Gastrocnemius medialis (tissue), 4 donors: ENCODE data around the gene LDHB. TPM values are rescaled to one million over a fixed set of nuclear protein-coding genes. Genes with fewer than 3 reads are reported as not detected.
"Not testable (repeated sequence)": the region's sequence is repeated elsewhere in the genome, so short reads cannot be mapped to it uniquely, and the experiment has no call there.

Source experiments
- ATAC-seq, 2 donors: fragments of 150-250 bp; one replicate each; pipeline ENCODE4 v1.9.1; 2016
- DNase-seq, 2 donors: peaks; one replicate each; pipeline ENCODE4 v3.0.0-alpha.2; 2019
- H3K27ac ChIP-seq, 4 donors: fragments of 200-600 bp; sonication (generic); 1 replicate in 1 of 4; 2 replicates in 3 of 4; pipeline ENCODE4 v1.5.1; 2016 to 2018; ENCODE audit warnings: mild to moderate bottlenecking in 2 of 4, moderate library complexity in 1 of 4
- H3K27me3 ChIP-seq, 3 donors: fragments of 200-600 bp; sonication (generic) in 2 of 3; 1 replicate in 1 of 3; 2 replicates in 2 of 3; pipeline versions ENCODE4 v1.5.1 to v1.6.0; 2016 to 2019; ENCODE audit warnings: mild to moderate bottlenecking in 1 of 3, moderate library complexity in 1 of 3
- H3K36me3 ChIP-seq, 2 donors: fragments of 200-600 bp; sonication (generic) in 1 of 2; one replicate each; pipeline ENCODE4 v1.5.1; 2017 to 2018
- H3K4me1 ChIP-seq, 2 donors: fragments of 200-600 bp; sonication (generic) in 1 of 2; one replicate each; pipeline ENCODE4 v1.5.1; 2016 to 2017; ENCODE audit warnings: mild to moderate bottlenecking in 2 of 2
- H3K4me3 ChIP-seq, 4 donors: fragments of 200-600 bp; sonication (generic) in 3 of 4; 1 replicate in 1 of 4; 2 replicates in 3 of 4; pipeline ENCODE4 v1.5.1; 2016 to 2019; ENCODE audit warnings: mild to moderate bottlenecking in 2 of 4
- H3K9me3 ChIP-seq, 3 donors: fragments of 200-600 bp; sonication (generic) in 2 of 3; 1 replicate in 1 of 3; 2 replicates in 2 of 3; pipeline ENCODE4 v1.5.1; 2016 to 2019
- CTCF ChIP-seq, 5 experiments: fragments of 450-650 bp in 3 of 5; fragments of 200-600 bp in 2 of 5; sonication (generic) in 2 of 5; IDR thresholded peaks in 4 of 5; conservative IDR thresholded peaks in 1 of 5; 1 replicate in 4 of 5; 2 replicates in 1 of 5; pipeline ENCODE4 v1.5.1; 2016 to 2019; ENCODE audit warnings: antibody characterized with exemption in 5 of 5, mild to moderate bottlenecking in 3 of 5, moderate library complexity in 3 of 5
- POLR2A ChIP-seq, 2 donors: fragments of 450-650 bp; IDR thresholded peaks; one replicate each; pipeline ENCODE4 v1.6.1; 2017; ENCODE audit warnings: antibody characterized with exemption in 2 of 2, mild to moderate bottlenecking in 2 of 2, moderate library complexity in 2 of 2
- in situ Hi-C, 4 donors: fragments of 200-750 bp; cut with MboI; loops; one replicate each; pipeline versions ENCODE4 v1.15.0 to v1.8.0; 2017; ENCODE audit warnings: low sequenced_read_pairs in 4 of 4
- intact Hi-C: fragments of 100-400 bp; cut with DNase I; formaldehyde crosslinking; loops from one replicate; pipeline ENCODE4 v1.15.1; 2023; ENCODE audit warnings: low total_unique reads
- total RNA-seq, 4 donors: library from RNA; depleted of rRNA; stranded (reverse); fragments of >200 nt; gene quantifications; one replicate each; pipeline versions ENCODE4 v1.1.0 to v1.2.3, GENCODE V29; 2016

Gene LDHB
- total RNA-seq, 4 donors from 2014 or later, result 76.4 to 229 (median 125) TPM

GRCh38 chr12:21649034-21649433, 8.6 kb downstream of the LDHB start:
- TF ChIP-seq CTCF (IDR thresholded peaks at IDR 0.05 in 4 of 5, conservative IDR thresholded peaks at IDR 0.05 in 1 of 5) (no peak), POLR2A (IDR thresholded peaks at IDR 0.05) (no peak)
- no peak for ATAC-seq
- intact Hi-C loops (no loop called here), in situ Hi-C loops (no loop called here)
- Histone ChIP-seq H3K27me3 (no peaks in the 10 kb centered on the region), H3K9me3 (no peaks in the 10 kb centered on the region), H3K36me3 (peaks cover 0 to 42% of the 10 kb centered on the region in 2 donors), H3K4me1 (no peaks in the 10 kb centered on the region), H3K4me3 (no peak overlapping the region), H3K27ac (no peak overlapping the region)
- no peak for DNase-seq

DNA sequence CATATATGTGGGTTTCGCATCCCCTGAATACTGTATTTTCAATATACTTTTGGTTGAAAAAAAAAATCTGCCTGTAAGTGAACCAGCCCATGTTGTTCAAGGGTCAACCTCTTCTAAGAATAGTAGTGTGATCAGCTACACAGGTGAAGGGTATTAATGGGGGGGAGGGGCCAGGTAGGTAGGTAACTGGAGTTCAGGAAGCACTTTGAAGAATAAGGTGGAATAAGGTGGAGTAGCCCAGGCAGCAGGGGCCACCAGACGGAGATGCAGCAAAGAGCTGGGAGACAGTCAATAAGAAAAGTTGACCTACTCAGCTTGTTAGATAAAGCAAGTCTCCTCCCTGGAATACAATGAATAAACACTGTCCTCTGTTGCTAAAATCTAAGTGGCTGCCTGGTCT, 9.3 kb downstream of the LDHB start:
- Histone ChIP-seq H3K9me3 (no peaks in the 10 kb centered on the region), H3K4me3 (no peak overlapping the region), H3K4me1 (no peaks in the 10 kb centered on the region), H3K36me3 (peaks cover 0 to 48% of the 10 kb centered on the region in 2 donors), H3K27me3 (no peaks in the 10 kb centered on the region), H3K27ac (no peak overlapping the region)
- intact Hi-C loops (no loop called here), in situ Hi-C loops (no loop called here)
- DNase-seq (no peak), ATAC-seq (no peak)
- TF ChIP-seq CTCF (IDR thresholded peaks at IDR 0.05 in 4 of 5, conservative IDR thresholded peaks at IDR 0.05 in 1 of 5) (no peak), POLR2A (IDR thresholded peaks at IDR 0.05) (no peak)

DNA sequence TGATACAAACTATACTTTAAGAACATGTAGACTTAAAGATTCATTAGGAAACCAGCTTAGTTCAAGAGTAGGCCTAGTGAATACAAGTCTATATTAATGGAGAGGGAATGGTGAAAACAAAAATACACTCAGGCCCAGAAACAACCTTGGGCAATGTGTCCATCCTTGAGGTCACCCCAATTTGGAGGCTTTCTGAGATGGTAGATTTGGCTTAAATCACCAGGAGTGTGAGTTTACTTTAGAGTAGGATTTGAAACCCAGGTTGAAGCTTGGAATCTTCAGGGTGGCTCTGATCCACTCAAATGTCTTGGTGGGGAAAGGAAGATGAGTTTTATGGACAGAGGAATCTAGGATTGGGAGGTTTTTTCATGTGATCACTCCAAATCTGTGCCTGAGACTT, 10.5 kb downstream of the LDHB start:
- peaks cover 0 to 46% of the 10 kb centered on the region in 2 donors for H3K36me3 ChIP-seq
- in situ Hi-C loops, result no loop called here
- H3K9me3 ChIP-seq, result no peaks in the 10 kb centered on the region
- intact Hi-C loops, result no loop called here
- H3K27me3 ChIP-seq, result no peaks in the 10 kb centered on the region
- DNase-seq (no peak), ATAC-seq (no peak)
- no peak overlapping the region for H3K4me3 ChIP-seq
- H3K27ac ChIP-seq, result no peak overlapping the region
- TF ChIP-seq CTCF (IDR thresholded peaks at IDR 0.05 in 4 of 5, conservative IDR thresholded peaks at IDR 0.05 in 1 of 5) (no peak), POLR2A (IDR thresholded peaks at IDR 0.05) (no peak)
- H3K4me1 ChIP-seq, result no peaks in the 10 kb centered on the region

- H3K27ac ChIP-seq, H3K27me3 ChIP-seq, H3K4me3 ChIP-seq, in situ Hi-C loops, H3K9me3 ChIP-seq, intact Hi-C loops, H3K4me1 ChIP-seq, DNase-seq, ATAC-seq: not testable (repeated sequence)
- H3K36me3 ChIP-seq, result peaks cover 0 to 53% of the 10 kb centered on the region in 2 donors
These were observed 12.6 kb downstream of the LDHB start for GRCh38 chr12:21645041-21645500.

- Histone ChIP-seq H3K27me3 (no peaks in the 10 kb centered on the region), H3K9me3 (no peaks in the 10 kb centered on the region), H3K27ac (no peak overlapping the region), H3K4me1 (no peaks in the 10 kb centered on the region), H3K36me3 (peaks cover 0 to 53% of the 10 kb centered on the region in 2 donors), H3K4me3 (no peak overlapping the region)
- no peak for TF ChIP-seq POLR2A (IDR thresholded peaks at IDR 0.05)
- no peak for TF ChIP-seq CTCF (IDR thresholded peaks at IDR 0.05 in 4 of 5, conservative IDR thresholded peaks at IDR 0.05 in 1 of 5)
- in situ Hi-C loops, result no loop called here
- no peak for DNase-seq
- no peak for ATAC-seq
- intact Hi-C loops, result no loop called here
These were observed 13.1 kb downstream of the LDHB start for GRCh38 chr12:21644516-21644915.
